Keratinocyte (primary cell): ENCODE data around the gene ATG4D. TPM values are rescaled to one million over a fixed set of nuclear protein-coding genes. Genes with fewer than 3 reads are reported as not detected.

Source experiments
- DNase-seq: peaks from one replicate; pipeline ENCODE4 v3.0.0-alpha.2; 2011; ENCODE audit warnings: low read depth, missing footprints, low spot score
- FAIRE-seq: peaks from 2 replicates; lab custom pipeline; 2011; peaks lifted over from hg19 to GRCh38; lab: Jason Lieb, UNC
- H2AFZ ChIP-seq: 2 replicates; pipeline ENCODE4 v1.6.0; 2012; ENCODE audit warnings: low read length, control low read depth, inconsistent platforms; ENCODE audit not compliant: control insufficient read depth
- H3K27ac ChIP-seq: 2 replicates; pipeline ENCODE4 v1.5.1; 2011; ENCODE audit warnings: low read length; ENCODE audit not compliant: control insufficient read depth, insufficient read depth
- H3K27me3 ChIP-seq: 3 replicates; pipeline ENCODE4 v1.6.0; 2011; ENCODE audit warnings: low read length; ENCODE audit not compliant: control insufficient read depth, insufficient read depth; ENCODE audit errors: extremely low read depth
- H3K36me3 ChIP-seq, 2 experiments: 2 replicates in 1 of 2; 3 replicates in 1 of 2; pipeline ENCODE4 v1.5.1; 2011; ENCODE audit warnings: low read length in 2 of 2, mild to moderate bottlenecking in 1 of 2; ENCODE audit not compliant: control insufficient read depth in 2 of 2, insufficient read depth in 2 of 2; ENCODE audit errors: extremely low read depth in 1 of 2
- H3K4me1 ChIP-seq: 3 replicates; pipeline ENCODE4 v1.5.1; 2011; ENCODE audit warnings: low read length; ENCODE audit not compliant: control insufficient read depth, insufficient read depth; ENCODE audit errors: extremely low read depth
- H3K4me2 ChIP-seq: 3 replicates; pipeline ENCODE4 v1.6.0; 2011; ENCODE audit warnings: low read depth, low read length; ENCODE audit not compliant: control insufficient read depth, insufficient read depth; ENCODE audit errors: extremely low read depth
- H3K4me3 ChIP-seq, 3 experiments: fragments of 200-600 bp in 1 of 3; sonication (generic) in 1 of 3; 2 replicates in 2 of 3; 3 replicates in 1 of 3; pipeline ENCODE4 v1.5.1; 2011 to 2016; ENCODE audit warnings: low read length in 3 of 3, mild to moderate bottlenecking in 3 of 3, control low read depth in 2 of 3, inconsistent platforms in 1 of 3, low read depth in 1 of 3, mixed read lengths in 1 of 3, mixed run types in 1 of 3, moderate library complexity in 1 of 3; ENCODE audit not compliant: control insufficient read depth in 2 of 3, insufficient read depth in 2 of 3; ENCODE audit errors: extremely low read depth in 1 of 3
- H3K79me2 ChIP-seq: 2 replicates; pipeline ENCODE4 v1.6.0; 2012; ENCODE audit warnings: low read length; ENCODE audit not compliant: control insufficient read depth, insufficient read depth
- H3K9ac ChIP-seq: 3 replicates; pipeline ENCODE4 v1.6.0; 2011; ENCODE audit warnings: low read length; ENCODE audit not compliant: control insufficient read depth, insufficient read depth; ENCODE audit errors: extremely low read depth
- H3K9me1 ChIP-seq: 3 replicates; pipeline ENCODE4 v1.6.0; 2011; ENCODE audit warnings: low read length; ENCODE audit not compliant: control insufficient read depth, insufficient read depth; ENCODE audit errors: extremely low read depth
- H3K9me3 ChIP-seq: 2 replicates; pipeline ENCODE4 v1.5.1; 2012; ENCODE audit warnings: low read depth, low read length; ENCODE audit not compliant: control insufficient read depth
- H4K20me1 ChIP-seq: 3 replicates; pipeline ENCODE4 v1.6.0; 2011; ENCODE audit warnings: low read length; ENCODE audit not compliant: control insufficient read depth, insufficient read depth; ENCODE audit errors: extremely low read depth
- CTCF ChIP-seq, 3 experiments: IDR thresholded peaks in 1 of 3; conservative IDR thresholded peaks in 1 of 3; optimal IDR thresholded peaks in 1 of 3; 2 replicates in 2 of 3; 3 replicates in 1 of 3; pipeline versions ENCODE3 to v1.5.1; 2011; ENCODE audit warnings: low read length in 3 of 3, mild to moderate bottlenecking in 3 of 3, moderate library complexity in 2 of 3, control low read depth in 1 of 3, inconsistent platforms in 1 of 3; ENCODE audit not compliant: insufficient read depth in 2 of 3; ENCODE audit errors: extremely low read depth in 1 of 3
- EZH2 ChIP-seq: IDR thresholded peaks from one replicate; pipeline ENCODE4 v1.6.1; 2012; ENCODE audit warnings: inconsistent platforms, mild to moderate bottlenecking, low read length, moderate library complexity
- dilution Hi-C: fragments of 300-500 bp; cut with MboI; formaldehyde crosslinking; loops from one replicate; pipeline ENCODE4 v1.7.0; 2020; ENCODE audit warnings: low sequenced_read_pairs; ENCODE audit not compliant: extremely low pct_ligation_motif_present
- polyA plus RNA-seq, 5 experiments: library from polyadenylated mRNA; depleted of rRNA in 3 of 5; stranded (reverse) in 3 of 5; stranded (forward) in 1 of 5; unstranded in 1 of 5; fragments of >200 nt; gene quantifications; 1 replicate in 1 of 5; 2 replicates in 3 of 5; 3 replicates in 1 of 5; pipeline versions ENCODE4 v1.2.1 to v1.2.3, GENCODE V29; 2011 to 2012; ENCODE audit warnings: missing spikeins in 2 of 5, low read depth in 1 of 5, low replicate concordance in 1 of 5

ATG4D gene
- polyA plus RNA-seq, 1 donor (not counting 4 experiments of a cell fraction or from before 2014, with no cell fraction given), result 12.6 TPM

- Histone ChIP-seq H3K27ac (peak overlapping the region; percentile 47), H3K27me3 (no peaks in the 10 kb centered on the region), H3K79me2 (peaks cover 18% of the 10 kb centered on the region), H3K36me3 (peaks cover 5 to 6% of the 10 kb centered on the region in 2 experiments), H3K4me3 (peak overlapping the region; percentile 57 to 98 (median 59)), H2AFZ (no peak overlapping the region), H4K20me1 (no peaks in the 10 kb centered on the region), H3K9me3 (no peaks in the 10 kb centered on the region), H3K4me2 (peak overlapping the region; percentile 70), H3K4me1 (peaks cover 31% of the 10 kb centered on the region), H3K9me1 (no peaks in the 10 kb centered on the region), H3K9ac (no peak overlapping the region)
- FAIRE-seq, result no peak
- dilution Hi-C loops, result no loop called here
- no peak for DNase-seq
- TF ChIP-seq EZH2 (no peak), CTCF (optimal IDR thresholded peaks at IDR 0.05 in 1 of 3, IDR thresholded peaks at IDR 0.05 in 1 of 3, conservative IDR thresholded peaks at IDR 0.05 in 1 of 3; ENCODE audit: extremely low read depth in 1 of 3, insufficient read depth in 2 of 3, low read length in 3 of 3) (no peak)
Observed at GRCh38 chr19:10566408-10566657, 22.6 kb downstream of the ATG4D start.

- no peaks in the 10 kb centered on the region for H3K9me3 ChIP-seq
- H4K20me1 ChIP-seq, result no peaks in the 10 kb centered on the region
- dilution Hi-C loops, result no loop called here
- H3K4me3 ChIP-seq, result no peak overlapping the region
- no peak for TF ChIP-seq EZH2
- TF ChIP-seq CTCF (optimal IDR thresholded peaks at IDR 0.05 in 1 of 3, IDR thresholded peaks at IDR 0.05 in 1 of 3, conservative IDR thresholded peaks at IDR 0.05 in 1 of 3; ENCODE audit: extremely low read depth in 1 of 3, insufficient read depth in 2 of 3, low read length in 3 of 3), result no peak
- peak overlapping the region; percentile 70 for H3K4me2 ChIP-seq
- H3K9me1 ChIP-seq, result no peaks in the 10 kb centered on the region
- H3K4me1 ChIP-seq, result peaks cover 31% of the 10 kb centered on the region
- H3K36me3 ChIP-seq, result peaks cover 4% of the 10 kb centered on the region in 2 experiments
- FAIRE-seq (no peak), DNase-seq (no peak)
- H3K9ac ChIP-seq, result no peak overlapping the region
- no peaks in the 10 kb centered on the region for H3K27me3 ChIP-seq
- H2AFZ ChIP-seq, result no peak overlapping the region
- H3K27ac ChIP-seq, result peak overlapping the region; percentile 47
- H3K79me2 ChIP-seq, result peaks cover 18% of the 10 kb centered on the region
Observed at GRCh38 chr19:10566658-10567410, 23.1 kb downstream of the ATG4D start.
